Activated CD8-positive, alpha-beta memory T cell treated with anti-CD3 and anti-CD28 coated beads, Interleukin-2, amount 50 U/mL, for 24 hours (primary cell): ENCODE data around the gene FBXW7.

Experiments used
- DNase-seq: peaks from one replicate; pipeline ENCODE4 v3.0.0-alpha.2; 2020; ENCODE audit errors: extremely low read depth

The FBXW7 gene

DNA sequence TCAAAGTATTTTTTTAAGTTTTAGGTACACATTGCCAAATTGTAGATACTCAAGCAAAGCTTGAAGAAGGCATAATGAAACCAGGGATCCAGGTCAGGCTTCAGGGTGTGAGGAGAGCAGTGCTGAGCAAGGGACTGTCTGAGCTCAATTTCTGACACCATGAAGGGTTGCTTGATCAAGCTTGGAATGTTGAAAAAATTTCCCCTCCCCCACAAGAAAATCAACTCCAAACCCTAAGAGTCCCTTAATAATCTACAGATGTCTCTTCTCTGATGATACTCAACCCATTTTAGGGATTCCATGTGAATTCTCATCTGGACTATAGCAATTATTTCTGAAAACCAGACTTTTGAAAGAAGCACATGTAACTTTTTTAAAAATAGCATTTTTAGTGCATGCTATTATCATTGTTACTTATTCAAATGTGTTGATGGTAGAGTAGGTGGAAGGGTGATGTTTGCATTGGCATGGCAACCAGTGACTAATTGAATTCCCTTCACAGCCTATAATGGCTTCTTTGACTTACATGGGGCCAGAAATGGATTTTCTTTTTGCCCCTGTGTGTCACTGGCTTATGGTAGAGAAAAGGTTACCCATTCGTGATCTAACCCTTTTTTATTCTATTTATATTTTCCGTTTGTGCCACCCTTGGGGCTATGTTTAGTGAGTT lies 252.0 kb downstream of the FBXW7 start:
- DNase-seq = no peak

DNA sequence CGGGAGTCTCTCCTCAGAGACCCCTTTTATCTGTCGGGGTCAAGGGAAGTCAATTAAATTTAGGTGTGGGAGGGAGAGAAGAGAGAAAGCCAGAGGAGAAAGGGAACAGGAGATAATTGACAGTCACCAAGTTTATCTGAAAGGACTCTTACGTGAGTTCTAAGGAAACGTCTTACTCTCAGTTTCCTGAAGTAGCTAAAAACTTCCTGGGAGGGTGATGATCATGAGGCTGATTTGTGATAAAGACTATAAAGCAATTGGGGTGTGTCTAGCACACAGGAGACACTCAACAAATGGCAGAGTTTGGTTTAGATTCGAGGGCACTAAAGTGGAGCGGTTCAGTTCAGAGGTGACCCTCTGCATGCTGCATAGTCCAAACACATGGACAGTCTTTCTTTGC lies 254.1 kb downstream of the FBXW7 start:
- no peak for DNase-seq

- DNase-seq = no peak
Measured at GRCh38 chr4:152281211-152281610, 254.7 kb downstream of the FBXW7 start.

GRCh38 chr4:152279234-152279566 lies 256.7 kb downstream of the FBXW7 start:
- DNase-seq = no peak

DNA sequence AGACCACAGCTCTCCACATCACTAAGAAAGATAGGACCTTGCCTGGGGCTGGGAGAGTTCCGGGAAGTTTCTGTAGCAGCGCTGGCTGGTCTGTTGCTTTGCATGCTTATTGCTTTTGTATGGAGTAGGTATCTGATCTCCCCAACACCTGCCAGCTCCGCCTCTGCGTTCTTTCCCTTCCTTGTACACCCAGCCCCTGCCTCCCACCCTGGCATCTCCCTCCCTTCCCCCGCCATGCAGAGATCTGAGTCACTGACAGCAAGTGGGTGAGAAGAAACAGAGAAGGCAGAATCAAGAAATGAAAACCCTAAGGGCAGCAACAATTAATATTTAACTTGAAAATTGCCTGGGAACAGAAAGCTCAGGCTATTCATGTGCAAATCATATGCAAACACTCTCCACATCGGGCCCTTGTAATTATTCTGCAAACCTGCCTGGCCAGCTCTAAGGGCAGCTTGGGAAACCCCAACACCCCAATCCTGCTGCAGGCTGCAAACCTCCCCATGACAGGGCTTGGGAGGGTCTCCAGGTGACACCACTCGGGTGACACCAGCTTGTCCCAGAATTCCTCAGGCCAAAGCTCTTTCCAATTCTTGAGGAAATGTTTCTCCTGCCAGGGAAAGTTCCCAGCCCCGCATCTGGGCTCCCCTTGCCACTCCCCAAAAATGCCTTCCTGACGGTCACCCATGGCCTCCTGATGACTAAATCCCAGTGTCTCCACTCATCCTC lies 257.2 kb downstream of the FBXW7 start:
- DNase-seq = no peak

GRCh38 chr4:152278172-152278504 lies 257.8 kb downstream of the FBXW7 start:
- no peak for DNase-seq

GRCh38 chr4:152277333-152277732 lies 258.6 kb downstream of the FBXW7 start:
- no peak for DNase-seq

- no peak for DNase-seq
Measured at GRCh38 chr4:152273343-152273742, 262.5 kb downstream of the FBXW7 start.
